ENCODE measurements around the gene ROCK2.
"Not testable (repeated sequence)": the region's sequence is repeated elsewhere in the genome, so short reads cannot be mapped to it uniquely, and the experiment has no call there.

Gene ROCK2

GRCh38 chr2:11177871-11178690 is 166.4 kb downstream of the ROCK2 start:
- no peak for DNase-seq (ENCODE audit: low spot score)

GRCh38 chr2:11175293-11175795 is 169.1 kb downstream of the ROCK2 start:
- peak; percentile 75 for DNase-seq (ENCODE audit: low spot score)

- no peak for DNase-seq (ENCODE audit: low spot score)
Measured at GRCh38 chr2:11174222-11174621, 170.2 kb downstream of the ROCK2 start.

- DNase-seq (ENCODE audit: low spot score), result no peak
Measured at GRCh38 chr2:11169333-11169732, 175.1 kb downstream of the ROCK2 start.

GRCh38 chr2:11168488-11168887 is 175.9 kb downstream of the ROCK2 start:
- DNase-seq (ENCODE audit: low spot score), result no peak

- no peak for DNase-seq (ENCODE audit: low spot score)
Measured at GRCh38 chr2:11166476-11166875, 178.0 kb downstream of the ROCK2 start.

- not testable (repeated sequence) for DNase-seq (ENCODE audit: low spot score)
Measured at GRCh38 chr2:11165046-11165445, 179.4 kb downstream of the ROCK2 start.

- no peak for DNase-seq (ENCODE audit: low spot score)
Measured at GRCh38 chr2:11163439-11164317, 180.8 kb downstream of the ROCK2 start.

- no peak for DNase-seq (ENCODE audit: low spot score)
Measured at GRCh38 chr2:11161747-11162146, 182.7 kb downstream of the ROCK2 start.

GRCh38 chr2:11160731-11161455 is 183.5 kb downstream of the ROCK2 start:
- no peak for DNase-seq (ENCODE audit: low spot score)

- no peak for DNase-seq (ENCODE audit: low spot score)
Measured at GRCh38 chr2:11160256-11160655, 184.2 kb downstream of the ROCK2 start.

GRCh38 chr2:11159574-11160170 is 184.8 kb downstream of the ROCK2 start:
- no peak for DNase-seq (ENCODE audit: low spot score)

- no peak for DNase-seq (ENCODE audit: low spot score)
Measured at GRCh38 chr2:11158916-11159573, 185.4 kb downstream of the ROCK2 start.

- no peak for DNase-seq (ENCODE audit: low spot score)
Measured at GRCh38 chr2:11157731-11158130, 186.7 kb downstream of the ROCK2 start.

GRCh38 chr2:11157296-11157695 is 187.1 kb downstream of the ROCK2 start:
- no peak for DNase-seq (ENCODE audit: low spot score)

GRCh38 chr2:11156396-11157075 is 187.9 kb downstream of the ROCK2 start:
- no peak for DNase-seq (ENCODE audit: low spot score)

GRCh38 chr2:11155381-11156035 is 188.9 kb downstream of the ROCK2 start, which contains the start of gene SLC66A3:
Gene SLC66A3 (plus strand): TSS chr2:11155467. CDS start chr2:11155547, 80 bp downstream.
- DNase-seq (ENCODE audit: low spot score), result no peak

- peak; percentile 99 for DNase-seq (ENCODE audit: low spot score)
Measured at GRCh38 chr2:11154923-11155380, 189.5 kb downstream of the ROCK2 start.

- no peak for DNase-seq (ENCODE audit: low spot score)
Measured at GRCh38 chr2:11154016-11154922, 190.2 kb downstream of the ROCK2 start.

Data from hepatic stellate cell (primary cell).